NCI-H345 (cell line): Measurements from ENCODE around the gene ASS1.
A peak's percentile ranks its signal among the peaks of the same experiment; 100 is the strongest.

ENCODE experiments used
- DNase-seq: peaks from one replicate; lab custom pipeline; 2025; lab: John Stamatoyannopoulos, UW

The ASS1 gene

GRCh38 chr9:130474106-130474505 lies 29.3 kb downstream of the ASS1 start:
- no peak for DNase-seq

GRCh38 chr9:130476151-130476730 lies 31.5 kb downstream of the ASS1 start:
- no peak for DNase-seq

GRCh38 chr9:130477564-130477963 lies 32.8 kb downstream of the ASS1 start:
- DNase-seq: no peak

GRCh38 chr9:130478152-130478551 lies 33.4 kb downstream of the ASS1 start:
- DNase-seq: no peak

GRCh38 chr9:130478736-130479575 lies 34.2 kb downstream of the ASS1 start:
- no peak for DNase-seq

GRCh38 chr9:130479587-130479986 lies 34.8 kb downstream of the ASS1 start:
- no peak for DNase-seq

- no peak for DNase-seq
These were observed 35.9 kb downstream of the ASS1 start for GRCh38 chr9:130480673-130481072.

GRCh38 chr9:130482463-130482862 lies 37.7 kb downstream of the ASS1 start:
- DNase-seq: no peak

GRCh38 chr9:130483371-130483971 lies 38.7 kb downstream of the ASS1 start:
- no peak for DNase-seq

GRCh38 chr9:130484362-130485072 lies 39.8 kb downstream of the ASS1 start:
- no peak for DNase-seq

GRCh38 chr9:130486103-130486502 lies 41.3 kb downstream of the ASS1 start:
- DNase-seq: no peak

- DNase-seq: no peak
These were observed 42.7 kb downstream of the ASS1 start for GRCh38 chr9:130487500-130487899.

GRCh38 chr9:130488621-130489330 lies 44.0 kb downstream of the ASS1 start:
- no peak for DNase-seq

- no peak for DNase-seq
These were observed 46.2 kb downstream of the ASS1 start for GRCh38 chr9:130490981-130491380.

GRCh38 chr9:130491830-130492482 lies 47.2 kb downstream of the ASS1 start:
- DNase-seq: no peak

- no peak for DNase-seq
These were observed 48.3 kb downstream of the ASS1 start for GRCh38 chr9:130493021-130493420.

GRCh38 chr9:130493476-130493875 lies 48.7 kb downstream of the ASS1 start:
- no peak for DNase-seq

GRCh38 chr9:130495067-130495466 lies 50.3 kb downstream of the ASS1 start:
- DNase-seq: no peak

GRCh38 chr9:130497139-130497538 lies 52.4 kb downstream of the ASS1 start:
- no peak for DNase-seq

- DNase-seq: peak; percentile 9
These were observed 53.6 kb downstream of the ASS1 start for GRCh38 chr9:130498298-130498917.
